HG02571 (cell line): Measurements from ENCODE around the gene SMCO3.

Source experiments
- ATAC-seq: cut with Tn5 transposase; IDR thresholded peaks from one replicate; pipeline ENCODE4 v1.9.1; 2021; ENCODE audit warnings: mild to moderate bottlenecking, moderate library complexity; ENCODE audit not compliant: unreplicated experiment

The SMCO3 gene

DNA sequence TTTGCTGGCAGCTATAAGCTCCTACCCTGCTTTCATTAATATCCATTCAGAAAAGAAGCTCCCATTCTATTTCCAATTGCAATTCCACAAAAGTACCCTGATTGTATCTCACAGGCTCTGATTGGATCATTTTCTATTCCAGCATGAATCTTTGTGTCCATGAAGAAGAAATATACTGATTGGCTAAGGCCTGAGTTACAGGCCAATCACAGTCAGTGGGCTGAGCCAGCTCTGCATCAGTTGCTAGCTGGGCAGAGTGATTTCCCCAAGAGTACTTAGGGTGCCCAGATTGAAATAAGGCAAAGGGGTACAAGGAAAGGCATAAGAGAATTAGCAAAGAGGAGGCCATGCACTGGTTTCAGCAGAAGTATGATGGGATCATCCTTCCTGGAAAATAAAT is 14.9 kb upstream of the SMCO3 start:
- ATAC-seq, result no peak

- no peak for ATAC-seq
Observed at GRCh38 chr12:14827043-14827442, 13.1 kb upstream of the SMCO3 start.

- no peak for ATAC-seq
Observed at GRCh38 chr12:14826491-14826890, 12.5 kb upstream of the SMCO3 start.

DNA sequence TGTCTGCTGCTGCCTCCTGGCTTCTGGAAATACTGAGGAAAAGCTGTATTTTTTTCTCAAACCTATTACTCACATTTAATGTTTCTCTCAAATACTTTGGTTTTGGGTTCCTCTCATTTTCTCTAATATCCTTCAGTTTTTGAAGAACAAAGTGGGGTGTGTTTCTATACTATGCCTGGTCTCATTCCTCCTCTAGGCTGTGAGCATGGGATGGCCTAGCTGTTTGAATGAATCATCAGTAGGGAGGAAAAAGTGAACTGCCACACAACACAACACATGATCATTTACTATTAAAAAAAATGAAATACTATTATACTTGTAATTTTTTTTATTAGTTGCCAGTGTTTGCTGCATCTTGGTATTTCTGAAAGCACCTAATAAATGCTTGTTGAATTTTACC is 11.3 kb upstream of the SMCO3 start:
- no peak for ATAC-seq

- no peak for ATAC-seq
Observed at GRCh38 chr12:14824012-14824634, 10.1 kb upstream of the SMCO3 start.

- no peak for ATAC-seq
Observed at GRCh38 chr12:14811486-14811885, 2.5 kb downstream of the SMCO3 start.

DNA sequence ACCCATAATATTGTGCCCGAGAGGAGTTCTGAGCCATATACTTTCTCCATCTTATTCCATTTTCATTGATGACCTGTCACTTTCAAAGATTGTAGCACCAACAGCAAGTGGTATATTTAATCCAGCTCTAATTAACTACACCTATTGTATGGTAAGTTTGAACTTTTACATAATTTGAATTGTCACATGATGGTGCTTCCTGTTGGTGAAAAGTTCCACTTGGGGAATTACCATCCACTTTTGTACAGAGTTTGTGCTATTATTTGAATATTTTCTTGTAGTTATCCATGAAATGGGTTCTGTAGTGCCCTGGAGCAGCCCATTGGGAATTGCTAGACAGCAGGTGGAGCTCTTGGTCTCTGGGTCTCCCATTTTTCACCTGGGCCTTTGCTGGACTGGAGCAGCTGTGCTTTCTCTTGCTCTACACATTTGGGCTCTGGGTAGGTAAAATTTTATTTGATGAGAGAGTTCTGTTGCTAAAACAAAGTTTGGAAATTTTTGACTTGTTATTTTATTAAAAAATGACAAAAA is 3.0 kb downstream of the SMCO3 start:
- no peak for ATAC-seq

DNA sequence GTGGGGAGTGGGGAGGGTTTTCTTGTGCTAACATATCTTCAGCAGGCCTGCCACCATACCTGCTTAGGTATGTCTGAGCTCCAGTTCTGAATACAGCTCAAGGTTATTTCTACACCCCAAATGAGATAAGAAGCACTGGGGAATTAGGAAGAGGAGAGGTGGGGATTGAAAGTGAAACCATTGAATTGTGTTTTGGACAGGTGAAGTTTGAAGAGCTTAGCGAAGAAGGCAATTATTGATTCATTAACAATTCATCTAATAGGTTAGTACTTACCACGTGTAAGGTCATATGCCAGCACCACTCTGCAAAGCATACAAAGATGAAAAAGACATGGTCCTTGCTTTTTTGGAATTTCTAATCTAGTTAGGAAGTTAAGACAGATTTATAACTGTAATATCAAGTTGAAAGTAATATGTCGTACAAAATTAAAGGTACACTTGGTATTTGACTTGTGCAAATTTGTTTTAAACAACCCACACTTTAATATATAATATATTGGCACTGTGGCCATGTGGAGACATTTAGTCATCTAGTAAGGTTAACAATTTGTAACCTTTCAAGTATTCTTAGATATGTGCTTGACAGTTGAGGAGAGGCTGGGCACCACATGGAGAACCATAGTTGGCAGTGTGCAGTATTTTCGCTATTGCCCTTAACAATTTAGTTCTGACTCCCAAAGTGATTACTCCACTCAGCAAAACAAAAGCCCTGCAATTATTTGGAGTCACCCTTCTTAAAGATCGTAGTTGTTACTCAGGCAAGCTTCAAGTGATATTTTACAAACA is 3.6 kb downstream of the SMCO3 start:
- ATAC-seq, result no peak

DNA sequence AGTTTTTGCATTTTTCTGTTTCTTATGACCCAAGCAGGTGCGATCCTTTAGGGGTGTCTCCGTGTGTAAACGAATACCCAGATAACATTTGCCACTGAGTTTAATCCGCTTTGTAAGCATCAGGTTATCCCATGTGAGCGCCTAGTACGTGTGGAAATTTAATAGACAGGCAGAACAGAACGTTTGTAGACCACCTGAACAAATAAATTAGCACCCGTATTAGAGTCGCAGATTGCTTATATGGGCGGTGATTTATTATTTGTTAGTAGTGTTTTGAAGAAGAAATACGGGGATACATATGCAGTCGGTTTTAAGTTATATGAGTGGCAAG is 10.2 kb downstream of the SMCO3 start:
- peak; percentile 7 for ATAC-seq

DNA sequence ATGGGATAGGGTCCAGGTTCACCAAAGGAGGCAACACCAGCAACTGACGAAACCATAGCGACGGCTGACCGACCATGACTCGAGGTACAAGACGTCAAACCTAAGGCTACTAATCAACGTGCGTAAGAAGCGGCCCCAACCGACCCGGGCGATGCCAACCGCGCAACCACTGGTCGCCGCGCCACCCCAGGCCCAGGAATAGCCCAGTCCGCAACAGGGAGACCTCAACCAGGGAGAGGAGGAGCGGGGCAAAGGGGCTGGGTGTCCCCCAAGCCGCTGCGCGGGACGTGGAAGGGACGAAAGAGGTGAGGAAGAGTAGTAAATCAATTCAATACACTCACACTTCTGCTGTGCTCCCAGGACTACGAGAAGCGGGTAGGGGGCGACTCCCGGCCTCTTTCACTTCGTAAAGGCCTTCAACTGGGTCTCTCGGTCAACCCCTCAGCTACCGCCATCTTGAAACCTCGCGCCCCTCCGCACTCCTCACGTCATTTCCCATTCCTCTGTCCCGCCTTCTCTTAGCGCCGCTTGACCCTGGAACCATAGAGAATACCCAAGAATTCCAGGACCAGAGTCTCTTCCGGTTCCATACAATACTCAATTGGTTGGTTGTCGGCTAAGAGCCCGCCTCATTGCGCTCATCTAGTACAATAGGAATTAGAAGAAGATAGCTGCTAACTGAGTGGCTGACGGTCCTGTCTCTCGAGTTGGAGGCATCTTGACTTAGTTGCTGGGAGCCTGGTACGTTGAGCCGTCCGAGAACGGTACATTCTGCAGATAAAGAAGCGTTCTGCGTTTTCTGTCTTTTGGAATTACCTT is 10.8 kb downstream of the SMCO3 start, which contains the start of the genes C12orf60 and WBP11:
TSS of gene C12orf60 (plus strand) at position 660 of the 819 bp plus-strand sequence. CDS start 19,266 bp downstream, outside the sequence.
TSS of gene WBP11 (minus strand) at position 468 of the 819 bp plus-strand sequence. CDS start 2,095 bp downstream, outside the sequence.
- peak; percentile 99 for ATAC-seq

- no peak for ATAC-seq
Observed at GRCh38 chr12:14802721-14803010, 11.3 kb downstream of the SMCO3 start.

DNA sequence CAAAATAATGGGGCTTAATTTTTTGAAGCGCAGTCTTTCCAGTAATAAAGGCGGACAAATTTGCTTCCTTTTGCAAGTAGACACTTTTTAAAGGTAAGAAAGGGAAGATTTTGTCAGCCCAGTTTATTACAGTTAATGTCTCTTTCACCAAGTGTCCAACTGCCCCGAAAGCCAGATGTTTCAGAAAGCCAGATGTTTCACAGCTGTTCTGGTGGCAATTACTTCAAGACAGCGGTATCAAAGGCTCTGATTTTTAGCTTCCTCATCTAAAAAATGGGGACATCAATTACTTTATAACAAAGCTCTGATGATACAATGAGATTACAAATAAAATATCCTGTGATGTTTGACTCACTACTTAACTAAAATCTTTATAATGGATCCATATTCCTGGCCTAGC is 11.7 kb downstream of the SMCO3 start:
- ATAC-seq, result no peak

DNA sequence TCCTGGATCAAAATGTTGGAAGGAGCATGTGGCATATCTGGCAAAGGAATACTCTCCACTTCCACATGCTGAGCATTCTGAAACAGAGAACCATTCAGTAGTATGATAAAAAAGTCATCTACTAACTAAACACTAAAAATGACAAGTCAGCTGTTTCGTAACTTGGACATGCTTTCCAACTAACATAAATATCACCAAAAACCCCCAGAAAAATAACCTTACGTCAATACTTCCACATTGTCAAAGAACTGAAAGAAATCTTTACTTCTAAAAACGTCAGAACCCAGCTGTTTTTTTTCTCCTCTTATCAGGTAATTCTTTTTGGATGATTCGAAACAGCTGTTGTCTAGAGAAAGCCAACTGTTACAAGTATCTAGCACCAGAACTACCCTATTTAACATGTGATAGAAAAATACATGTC is 18.9 kb downstream of the SMCO3 start:
- no peak for ATAC-seq

GRCh38 chr12:14785568-14785967 is 28.4 kb downstream of the SMCO3 start:
- no peak for ATAC-seq

- no peak for ATAC-seq
Observed at GRCh38 chr12:14784471-14784870, 29.5 kb downstream of the SMCO3 start.

GRCh38 chr12:14782756-14783155 is 31.2 kb downstream of the SMCO3 start:
- ATAC-seq, result no peak

DNA sequence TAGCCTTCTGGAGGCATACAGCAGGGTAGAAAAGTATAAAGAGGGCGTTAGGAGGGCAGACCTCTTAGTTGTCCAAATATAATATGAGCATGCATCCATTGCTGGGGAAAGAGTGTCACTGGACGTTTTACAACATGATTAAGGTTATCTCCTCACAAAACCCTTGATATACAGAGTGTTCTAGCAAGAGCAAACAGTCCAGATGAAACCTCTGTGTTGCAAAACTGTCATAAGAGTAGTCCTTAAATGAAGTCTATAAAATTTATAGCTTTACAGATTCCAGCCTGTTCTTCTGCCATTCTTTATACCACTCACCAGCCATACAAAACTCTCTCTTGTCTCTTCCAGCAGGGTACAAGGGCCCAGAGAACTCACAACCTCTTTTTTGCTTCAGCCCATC is 32.4 kb downstream of the SMCO3 start:
- no peak for ATAC-seq

- ATAC-seq, result no peak
Observed at GRCh38 chr12:14780859-14781258, 33.1 kb downstream of the SMCO3 start.

DNA sequence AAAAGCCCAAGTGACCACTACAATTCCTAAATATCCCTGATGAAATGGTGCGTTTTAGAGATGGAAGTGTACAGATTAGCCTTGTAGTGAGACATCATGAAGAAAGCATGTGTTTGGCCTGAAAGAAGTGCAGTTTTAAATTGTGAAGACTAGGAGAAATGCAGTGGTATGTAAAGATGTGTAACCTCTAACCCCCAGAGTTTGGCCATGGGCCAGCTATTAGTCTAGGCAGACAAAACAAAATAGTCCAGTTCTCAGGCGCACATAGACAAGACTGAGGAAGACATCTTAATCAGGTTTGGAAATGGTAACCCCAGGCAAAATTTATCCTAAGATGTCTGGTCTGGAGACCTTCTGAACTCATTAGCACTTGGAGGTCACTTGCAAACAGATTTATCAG is 34.1 kb downstream of the SMCO3 start:
- ATAC-seq, result no peak

DNA sequence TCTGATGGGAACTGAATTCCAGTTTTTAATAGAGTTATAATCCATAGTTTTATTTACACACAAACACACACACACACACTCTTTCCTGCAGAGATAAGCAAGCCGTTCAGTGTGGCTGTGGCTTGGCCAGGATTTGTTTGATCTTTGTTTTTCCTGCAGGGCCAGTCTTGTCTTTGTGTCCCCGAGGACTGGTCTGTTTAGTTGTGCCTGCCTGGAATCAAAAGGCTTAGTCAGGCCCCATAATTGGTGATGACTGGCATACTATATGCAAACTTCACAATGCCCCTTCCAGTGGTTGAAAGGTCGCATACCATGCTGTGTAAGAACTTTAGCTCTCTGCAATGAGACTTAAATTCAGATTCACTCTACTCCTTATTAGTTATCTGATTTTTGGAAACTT is 36.7 kb downstream of the SMCO3 start:
- ATAC-seq, result no peak

DNA sequence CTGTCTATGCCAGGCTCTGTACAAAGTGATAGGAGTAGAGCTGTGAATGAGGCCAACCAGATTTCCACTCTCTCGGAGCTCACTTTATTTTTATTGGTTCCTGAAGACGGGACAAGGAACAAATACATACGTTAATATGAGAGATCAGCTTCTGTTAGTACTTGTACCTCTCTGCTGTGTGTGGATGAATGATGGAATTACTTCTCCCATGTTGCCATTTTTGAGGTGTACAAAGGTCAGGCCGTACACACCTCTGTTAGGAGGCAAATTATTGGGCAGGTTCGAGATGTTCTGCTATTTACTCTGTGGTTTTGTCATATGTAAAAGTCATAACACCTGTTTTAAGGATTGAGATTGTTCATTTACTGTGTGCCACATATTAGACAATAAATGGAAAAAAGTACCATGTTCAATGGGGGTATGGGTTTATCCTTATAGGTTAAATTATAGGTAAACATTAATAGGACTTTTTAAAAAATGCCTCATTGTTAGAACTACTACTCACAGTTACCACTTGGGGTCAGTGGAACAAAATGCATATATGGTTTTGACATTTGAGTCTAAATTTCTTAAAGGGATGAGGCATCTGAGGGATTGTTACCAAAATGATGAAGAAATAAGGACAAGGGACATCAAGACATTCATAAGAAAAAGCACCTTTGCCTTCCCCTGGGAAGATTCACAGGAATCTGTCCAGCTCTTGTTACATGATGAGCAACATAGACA is 37.6 kb downstream of the SMCO3 start:
- ATAC-seq, result no peak
